ENCODE measurements around the gene ARID3A.

DNA sequence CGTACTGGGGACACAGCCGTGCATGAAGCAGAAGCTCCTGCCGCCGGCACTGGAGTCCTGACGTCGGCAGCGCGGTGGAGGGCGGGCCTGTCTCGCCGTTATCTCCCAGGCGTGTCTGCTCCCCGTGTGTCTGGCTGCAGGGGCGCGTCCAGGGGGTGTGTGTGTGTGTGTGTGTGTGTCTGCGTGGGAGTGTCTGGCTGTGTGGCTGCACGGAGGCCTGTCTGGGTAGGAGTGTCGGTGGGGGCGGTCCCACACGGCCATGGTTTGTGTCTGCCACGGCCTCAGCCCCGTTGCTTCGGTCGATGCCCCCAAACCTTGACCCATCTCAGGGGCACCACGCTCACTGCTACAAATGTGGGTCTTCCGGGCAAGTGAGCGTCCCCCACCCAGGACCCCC, 18.3 kb downstream of the ARID3A start:
- TF ChIP-seq, protein P1, sequence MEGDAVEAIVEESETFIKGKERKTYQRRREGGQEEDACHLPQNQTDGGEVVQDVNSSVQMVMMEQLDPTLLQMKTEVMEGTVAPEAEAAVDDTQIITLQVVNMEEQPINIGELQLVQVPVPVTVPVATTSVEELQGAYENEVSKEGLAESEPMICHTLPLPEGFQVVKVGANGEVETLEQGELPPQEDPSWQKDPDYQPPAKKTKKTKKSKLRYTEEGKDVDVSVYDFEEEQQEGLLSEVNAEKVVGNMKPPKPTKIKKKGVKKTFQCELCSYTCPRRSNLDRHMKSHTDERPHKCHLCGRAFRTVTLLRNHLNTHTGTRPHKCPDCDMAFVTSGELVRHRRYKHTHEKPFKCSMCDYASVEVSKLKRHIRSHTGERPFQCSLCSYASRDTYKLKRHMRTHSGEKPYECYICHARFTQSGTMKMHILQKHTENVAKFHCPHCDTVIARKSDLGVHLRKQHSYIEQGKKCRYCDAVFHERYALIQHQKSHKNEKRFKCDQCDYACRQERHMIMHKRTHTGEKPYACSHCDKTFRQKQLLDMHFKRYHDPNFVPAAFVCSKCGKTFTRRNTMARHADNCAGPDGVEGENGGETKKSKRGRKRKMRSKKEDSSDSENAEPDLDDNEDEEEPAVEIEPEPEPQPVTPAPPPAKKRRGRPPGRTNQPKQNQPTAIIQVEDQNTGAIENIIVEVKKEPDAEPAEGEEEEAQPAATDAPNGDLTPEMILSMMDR (IDR thresholded peaks at IDR 0.05; ENCODE audit: extremely low read depth in 1 of 2, insufficient read depth in 1 of 2, low read depth in 1 of 2, low read length in 2 of 2), result no peak
- TF ChIP-seq POLR2A (IDR thresholded peaks at IDR 0.05; ENCODE audit: low read depth, low read length) (no peak), MYC (IDR thresholded peaks at IDR 0.05; ENCODE audit: low read depth, low read length) (no peak), EZH2 (IDR thresholded peaks at IDR 0.05; ENCODE audit: borderline replicate concordance, low read depth, low read length, severe bottlenecking) (no peak), JUN (IDR thresholded peaks at IDR 0.05; ENCODE audit: borderline replicate concordance, insufficient read depth, insufficient read length, low read depth) (no peak), POLR2AphosphoS5 (IDR thresholded peaks at IDR 0.05; ENCODE audit: insufficient read depth, low read depth, low read length) (no peak)
- TF ChIP-seq, protein P2, sequence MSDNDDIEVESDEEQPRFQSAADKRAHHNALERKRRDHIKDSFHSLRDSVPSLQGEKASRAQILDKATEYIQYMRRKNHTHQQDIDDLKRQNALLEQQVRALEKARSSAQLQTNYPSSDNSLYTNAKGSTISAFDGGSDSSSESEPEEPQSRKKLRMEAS (IDR thresholded peaks at IDR 0.05; ENCODE audit: insufficient read depth, insufficient read length), result no peak
